Measurements from ENCODE around the gene HSPB8.

Gene HSPB8

GRCh38 chr12:119178544-119179334 lies at the start of gene HSPB8:
Gene HSPB8, plus strand, starts transcription at chr12:119178931. Its CDS starts 382 bp downstream, at chr12:119179313.
- DNase-seq: no peak

DNA sequence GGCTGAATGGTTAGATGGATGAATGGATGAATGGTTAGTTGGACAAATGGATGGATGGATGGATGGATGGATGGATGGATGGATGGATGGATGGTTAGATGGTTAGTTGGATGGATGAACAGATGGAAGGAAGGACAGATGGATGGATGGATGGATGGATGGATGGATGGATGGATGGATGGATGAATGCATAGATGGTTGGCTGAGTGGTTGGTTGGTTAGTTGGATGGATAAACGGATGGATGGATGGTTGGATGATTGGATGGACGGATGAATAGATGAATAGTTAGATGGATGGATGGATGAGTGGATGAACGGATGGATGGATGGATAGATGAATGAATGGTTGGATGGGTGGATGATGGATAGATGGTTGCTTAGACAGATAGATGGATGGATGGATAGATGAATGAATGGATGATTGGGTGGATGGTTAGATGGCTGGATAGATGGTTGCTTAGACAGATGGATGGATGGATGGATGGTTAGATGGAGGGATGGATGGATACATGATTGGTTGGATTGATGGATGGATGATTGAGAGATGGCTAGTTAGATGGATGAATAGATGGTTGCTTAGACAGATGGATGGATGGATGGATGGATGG lies 48.8 kb upstream of the HSPB8 start:
- DNase-seq: no peak

- no peak for DNase-seq
Observed at GRCh38 chr12:119130523-119130922, 48.2 kb upstream of the HSPB8 start.

DNA sequence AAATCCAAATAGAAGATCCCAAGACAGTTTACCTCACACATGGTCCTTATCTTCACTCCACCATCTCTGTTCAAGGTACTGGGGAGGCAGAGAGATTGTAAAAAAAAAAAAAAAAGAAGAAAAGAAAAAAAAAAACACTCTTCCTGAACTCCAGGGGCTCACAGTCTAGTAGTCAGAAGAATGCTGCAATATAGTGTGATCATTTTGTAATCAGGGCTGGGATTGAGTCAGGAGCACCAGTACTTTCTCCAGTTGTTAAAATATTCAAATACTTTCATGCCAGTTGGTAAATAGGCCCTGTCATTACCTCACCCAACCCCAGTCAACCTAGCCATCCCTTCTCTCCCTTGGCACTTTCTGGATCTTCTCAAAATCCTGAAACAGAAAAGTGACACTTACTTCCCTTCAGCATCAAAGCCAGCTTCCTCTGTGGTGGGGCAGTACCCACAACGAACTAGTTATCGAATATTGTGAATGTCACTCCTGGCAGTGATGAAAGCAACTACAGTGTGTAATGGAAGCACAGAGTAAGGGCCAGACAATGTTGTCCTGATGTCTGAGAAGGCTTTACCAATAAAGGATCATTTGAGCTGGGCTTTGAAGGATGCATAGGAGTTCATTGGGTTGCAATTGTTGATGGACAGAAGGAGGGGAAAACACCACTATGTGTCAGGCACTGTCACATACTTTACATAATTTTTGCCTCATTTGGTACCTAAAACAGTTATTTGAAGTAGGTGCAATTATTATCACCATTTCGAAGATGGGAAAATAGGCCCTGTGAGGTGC lies 44.3 kb upstream of the HSPB8 start:
- DNase-seq: no peak

DNA sequence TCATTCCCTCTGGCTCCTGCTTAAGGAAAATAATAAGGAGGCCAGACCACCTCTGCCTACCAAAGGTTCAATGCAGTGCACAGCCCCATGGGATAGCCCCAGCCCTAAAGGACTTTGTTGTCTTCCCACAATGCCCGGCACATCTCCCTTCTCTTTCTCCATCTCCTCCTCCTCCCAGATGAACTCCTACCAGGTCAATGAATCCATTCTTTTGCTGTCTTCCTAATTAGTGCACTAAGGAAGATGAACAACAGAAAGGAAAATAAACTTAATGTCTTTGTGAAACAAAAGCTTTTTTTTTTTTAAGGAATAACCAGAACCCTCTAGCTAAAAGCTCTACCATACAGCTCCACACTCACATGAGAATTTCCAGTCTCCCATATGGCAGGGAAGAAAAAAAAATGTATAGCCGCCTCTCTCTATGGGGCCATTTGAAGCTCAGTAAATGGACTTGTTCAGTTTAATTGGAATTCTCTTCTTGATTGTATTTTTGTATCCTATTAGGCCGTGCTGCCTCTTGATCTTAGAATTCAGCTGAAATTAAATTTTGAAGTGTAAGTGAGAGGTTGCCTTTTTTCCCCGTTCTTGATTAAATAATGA lies 41.8 kb upstream of the HSPB8 start:
- no peak for DNase-seq

DNA sequence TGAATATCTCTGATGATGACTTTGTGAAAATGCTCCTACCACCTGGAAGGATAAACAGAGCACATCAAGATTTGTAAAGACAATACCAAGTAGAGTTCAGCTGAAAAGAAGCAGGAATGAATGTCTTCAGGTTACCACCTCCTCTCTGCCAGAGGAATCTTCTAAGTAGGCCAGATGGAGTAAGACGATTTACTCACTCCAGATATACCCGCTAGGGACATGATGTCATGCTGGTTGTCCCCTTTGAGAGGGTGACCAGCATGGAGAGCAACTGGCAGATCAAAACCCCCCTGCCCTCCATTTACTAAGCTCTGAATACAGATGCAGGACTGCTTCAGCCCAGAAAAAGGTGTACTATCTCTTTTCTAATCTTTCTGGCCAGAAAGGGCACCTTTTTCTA lies 39.3 kb upstream of the HSPB8 start:
- no peak for DNase-seq

DNA sequence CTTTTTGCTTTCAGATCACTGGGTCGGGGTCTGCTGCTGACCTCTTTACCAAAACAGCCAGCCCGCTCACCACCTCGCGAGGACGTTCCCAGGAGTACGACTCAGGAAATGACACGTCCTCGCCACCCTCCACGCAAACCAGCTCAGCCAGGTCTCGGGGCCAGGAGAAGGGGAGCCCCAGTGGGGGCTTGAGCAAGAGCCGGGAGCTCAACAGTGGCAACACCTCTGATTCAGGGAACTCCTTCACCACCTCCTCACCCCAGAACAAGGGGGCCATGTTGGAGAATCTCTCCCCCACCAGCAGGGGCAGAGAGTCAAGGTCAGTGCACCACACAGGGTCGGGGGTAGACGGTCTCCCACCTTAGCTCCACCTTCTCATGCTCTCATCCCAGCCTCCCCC lies 33.4 kb upstream of the HSPB8 start:
- DNase-seq: no peak

DNA sequence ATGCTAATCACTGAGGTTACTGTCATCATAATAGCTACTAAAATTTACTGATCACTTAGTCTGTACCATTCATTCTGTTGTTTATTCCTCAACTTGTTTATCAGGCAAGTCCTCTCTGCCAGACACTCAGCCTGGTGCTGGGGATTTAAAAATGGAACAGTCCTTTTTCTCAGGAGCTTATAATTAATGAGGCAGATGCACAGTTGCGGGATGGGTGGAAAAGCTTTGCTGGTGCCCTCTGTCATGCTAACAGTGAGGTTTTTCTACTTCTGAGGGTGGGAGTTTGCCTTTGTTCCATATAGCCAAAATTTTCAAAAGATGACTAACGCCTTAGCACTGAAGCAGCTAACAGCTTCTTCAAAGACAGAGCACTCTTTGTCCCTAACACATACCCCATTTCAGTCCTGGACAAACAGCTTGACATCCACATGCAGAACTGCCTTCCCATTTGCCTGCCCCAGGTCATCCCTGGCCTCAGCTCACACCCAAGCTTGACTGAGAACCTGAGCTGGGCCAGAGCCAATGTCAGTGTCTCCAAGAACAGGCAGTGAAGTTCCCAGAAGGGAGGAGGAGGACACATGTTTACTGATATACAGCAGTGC lies 30.8 kb upstream of the HSPB8 start:
- no peak for DNase-seq

GRCh38 chr12:119149270-119149669 lies 29.5 kb upstream of the HSPB8 start:
- no peak for DNase-seq

- DNase-seq: no peak
Observed at GRCh38 chr12:119151445-119152026, 27.2 kb upstream of the HSPB8 start.

- no peak for DNase-seq
Observed at GRCh38 chr12:119153477-119154434, 25.0 kb upstream of the HSPB8 start.

DNA sequence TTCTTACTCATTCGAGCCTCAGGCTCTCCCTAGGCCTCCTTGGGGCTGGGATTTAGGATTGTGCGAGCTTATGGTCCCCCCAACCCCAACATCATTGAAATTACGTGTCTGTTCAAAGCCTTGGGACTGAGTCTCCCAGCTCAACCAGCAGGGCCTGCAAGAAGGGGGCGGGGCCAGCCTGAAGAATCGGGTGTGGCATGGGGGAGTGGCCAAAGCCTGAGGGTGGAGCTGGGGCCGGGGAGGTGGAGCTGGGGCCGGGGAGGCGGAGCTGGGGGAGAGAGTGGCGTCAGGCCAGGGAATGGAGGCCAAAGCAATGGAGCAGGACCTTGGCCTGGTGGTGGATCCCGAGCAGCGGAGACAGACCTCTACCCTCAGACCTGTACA lies 24.3 kb upstream of the HSPB8 start:
- no peak for DNase-seq

DNA sequence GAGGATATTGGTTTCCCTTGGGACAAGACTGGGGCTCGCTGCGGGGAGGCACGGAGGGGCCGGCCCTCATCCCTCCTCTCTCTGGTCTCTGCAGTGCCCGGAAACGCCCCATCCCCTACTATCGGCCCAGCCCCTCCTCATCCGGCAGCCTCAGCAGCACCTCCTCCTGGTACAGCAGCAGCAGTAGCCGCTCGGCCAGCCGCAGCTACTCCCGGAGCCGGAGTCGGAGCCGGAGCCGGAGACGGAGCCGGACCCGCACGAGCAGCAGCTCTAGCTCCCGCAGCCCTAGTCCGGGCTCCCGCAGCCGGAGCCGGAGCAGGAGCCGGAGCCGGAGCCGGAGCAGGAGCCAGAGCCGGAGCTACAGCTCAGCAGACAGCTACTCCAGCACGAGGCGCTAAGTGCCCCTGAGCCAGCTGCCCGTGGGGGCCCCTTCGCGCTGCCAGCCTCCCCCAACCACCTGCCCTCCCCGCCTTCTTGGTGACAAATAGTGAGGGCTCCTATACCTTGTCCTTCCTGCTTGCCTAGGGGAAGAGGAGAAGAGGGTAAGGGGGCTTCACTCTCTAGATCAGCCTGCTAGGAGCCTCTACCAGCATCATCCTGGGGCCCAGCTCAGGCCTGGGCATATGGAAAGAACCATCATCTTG lies 22.2 kb upstream of the HSPB8 start:
- DNase-seq: no peak

DNA sequence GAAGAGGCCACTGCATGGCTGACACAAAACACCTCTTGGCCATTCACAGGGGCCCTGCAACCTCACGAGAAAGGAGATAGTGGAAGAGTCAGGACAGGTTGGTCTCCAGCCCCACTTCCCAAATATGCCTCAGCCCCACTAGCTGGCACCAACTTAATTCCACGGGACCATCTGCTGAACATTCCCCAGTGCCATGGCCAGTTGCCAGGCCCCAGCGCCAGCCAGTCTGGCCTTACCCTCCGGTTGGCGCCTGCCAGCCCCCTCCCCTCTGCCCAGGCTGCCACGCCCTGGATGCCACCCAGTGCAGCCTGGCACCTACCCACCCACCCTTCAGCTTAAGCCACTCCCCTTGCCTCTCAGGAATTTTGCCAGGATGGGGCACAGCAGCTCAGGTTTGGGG lies 21.2 kb upstream of the HSPB8 start:
- no peak for DNase-seq

GRCh38 chr12:119157978-119158377 lies 20.8 kb upstream of the HSPB8 start:
- no peak for DNase-seq

- DNase-seq: no peak
Observed at GRCh38 chr12:119158402-119158801, 20.3 kb upstream of the HSPB8 start.

DNA sequence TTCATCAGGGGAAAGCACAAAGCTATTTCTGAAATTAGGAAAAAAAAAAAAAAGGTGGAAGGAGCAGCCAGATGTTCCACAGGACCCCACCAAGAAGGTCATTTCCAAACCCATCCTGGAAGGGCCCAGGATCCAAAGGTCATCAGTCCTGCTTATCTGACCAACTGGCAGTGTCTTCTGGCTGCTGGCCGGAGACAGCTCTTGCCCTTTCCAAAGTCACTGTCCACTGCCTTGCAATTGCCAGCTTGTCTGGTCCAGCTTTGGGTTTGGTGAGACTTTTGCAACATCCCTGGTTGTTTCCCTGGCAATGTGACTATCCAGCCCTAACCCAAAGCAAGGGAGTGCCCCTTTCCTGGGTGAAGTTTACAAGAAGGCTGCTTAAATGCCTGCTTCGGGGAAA lies 18.9 kb upstream of the HSPB8 start:
- no peak for DNase-seq

GRCh38 chr12:119167902-119168301 lies 10.8 kb upstream of the HSPB8 start:
- no peak for DNase-seq

- DNase-seq: no peak
Observed at GRCh38 chr12:119168721-119169120, 10.0 kb upstream of the HSPB8 start.

DNA sequence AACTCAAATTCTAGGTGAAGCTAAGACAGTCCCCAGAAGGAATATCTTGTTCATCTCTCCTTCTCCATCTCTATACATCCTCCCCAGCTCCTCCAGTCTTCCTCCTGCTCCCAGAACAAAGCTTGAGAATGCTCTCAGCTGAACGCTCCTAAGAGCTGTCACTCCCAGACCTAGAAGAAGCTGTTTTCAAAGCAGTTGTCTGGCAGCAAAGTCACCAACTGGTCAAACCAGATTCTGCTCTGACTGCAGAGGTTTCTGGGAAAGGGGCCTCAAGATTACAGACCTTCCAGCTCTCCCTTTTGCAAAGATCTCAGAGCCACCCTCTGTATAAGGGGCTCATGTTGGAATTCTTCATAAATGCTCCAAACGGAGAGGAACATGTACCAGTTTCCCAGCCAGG lies 9.6 kb upstream of the HSPB8 start:
- DNase-seq: no peak

DNA sequence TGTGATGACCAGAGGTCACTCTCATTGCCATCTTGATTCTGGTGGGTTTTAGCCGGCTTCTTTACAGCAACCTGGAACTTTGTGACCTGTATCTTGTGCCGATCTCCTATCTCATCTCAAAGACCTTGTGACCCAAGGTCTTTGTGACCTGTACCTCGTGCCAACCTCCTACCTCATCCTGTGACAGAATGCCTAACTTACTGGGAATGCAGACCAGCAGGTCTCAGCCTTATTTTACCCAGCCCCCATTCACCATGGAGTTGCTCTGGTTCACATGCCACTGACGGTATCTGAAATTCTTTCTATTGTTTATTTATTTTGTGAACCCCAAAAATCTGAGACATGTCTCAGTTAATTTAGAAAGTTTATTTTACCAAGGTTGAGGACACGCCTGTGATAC lies 7.4 kb upstream of the HSPB8 start:
- no peak for DNase-seq

Data from CD4-positive, alpha-beta T cell treated with Interleukin-4 for 4 hours (primary cell).